H1 (cell line): ENCODE results near the gene NOS1AP.

Experiments used
- EZH2 ChIP-seq: fragments of 200-600 bp; sonication (generic); IDR thresholded peaks from 2 replicates; pipeline ENCODE4 v1.7.1; 2012; ENCODE audit warnings: low read depth, mild to moderate bottlenecking, moderate library complexity, low read length, inconsistent platforms; ENCODE audit not compliant: severe bottlenecking
- RAD21 ChIP-seq, 2 experiments: IDR thresholded peaks in 1 of 2; conservative IDR thresholded peaks in 1 of 2; 2 replicates each; pipeline ENCODE4 v1.6.1; 2011; ENCODE audit warnings: low read depth in 2 of 2, low read length in 2 of 2, improper control_type of control experiment in 1 of 2, inconsistent platforms in 1 of 2, mild to moderate bottlenecking in 1 of 2, moderate library complexity in 1 of 2
- SP1 ChIP-seq: IDR thresholded peaks from 2 replicates; pipeline ENCODE4 v1.6.1; 2011; ENCODE audit warnings: low read depth, low read length
- TF ChIP-seq, protein P1 (sequence below), 3 experiments: IDR thresholded peaks; 1 replicate in 2 of 3; 2 replicates in 1 of 3; pipeline versions ENCODE4 v1.5.1 to v1.6.1; 2011; ENCODE audit warnings: low read length in 3 of 3, mild to moderate bottlenecking in 3 of 3, inconsistent platforms in 2 of 3, low read depth in 1 of 3, moderate library complexity in 1 of 3; ENCODE audit not compliant: insufficient read depth in 1 of 3; ENCODE audit errors: control extremely low read depth in 1 of 3

DNA sequence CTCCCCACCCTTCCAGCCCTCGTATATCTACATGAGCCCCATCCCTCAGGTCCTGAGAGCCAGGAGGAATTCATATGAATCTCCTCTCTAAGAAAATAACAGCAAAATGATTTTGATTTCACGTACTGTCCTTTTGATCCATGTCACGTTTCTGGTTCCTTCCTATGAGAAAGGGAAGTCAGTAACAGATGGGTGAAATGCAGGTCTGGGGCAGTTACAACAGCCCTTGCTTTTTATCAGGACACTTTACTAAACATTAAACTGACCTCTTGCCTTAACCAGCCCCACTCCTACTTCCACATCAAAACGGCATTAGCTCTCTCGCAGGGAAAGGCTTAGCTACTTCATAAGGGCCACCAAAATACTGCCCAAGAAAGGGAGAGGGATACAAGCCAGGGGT, 248.1 kb downstream of the NOS1AP start:
- TF ChIP-seq RAD21 (IDR thresholded peaks at IDR 0.05 in 1 of 2, conservative IDR thresholded peaks at IDR 0.05 in 1 of 2; ENCODE audit: low read depth in 2 of 2, low read length in 2 of 2): no peak
- TF ChIP-seq SP1: no peak
- TF ChIP-seq, protein P1, sequence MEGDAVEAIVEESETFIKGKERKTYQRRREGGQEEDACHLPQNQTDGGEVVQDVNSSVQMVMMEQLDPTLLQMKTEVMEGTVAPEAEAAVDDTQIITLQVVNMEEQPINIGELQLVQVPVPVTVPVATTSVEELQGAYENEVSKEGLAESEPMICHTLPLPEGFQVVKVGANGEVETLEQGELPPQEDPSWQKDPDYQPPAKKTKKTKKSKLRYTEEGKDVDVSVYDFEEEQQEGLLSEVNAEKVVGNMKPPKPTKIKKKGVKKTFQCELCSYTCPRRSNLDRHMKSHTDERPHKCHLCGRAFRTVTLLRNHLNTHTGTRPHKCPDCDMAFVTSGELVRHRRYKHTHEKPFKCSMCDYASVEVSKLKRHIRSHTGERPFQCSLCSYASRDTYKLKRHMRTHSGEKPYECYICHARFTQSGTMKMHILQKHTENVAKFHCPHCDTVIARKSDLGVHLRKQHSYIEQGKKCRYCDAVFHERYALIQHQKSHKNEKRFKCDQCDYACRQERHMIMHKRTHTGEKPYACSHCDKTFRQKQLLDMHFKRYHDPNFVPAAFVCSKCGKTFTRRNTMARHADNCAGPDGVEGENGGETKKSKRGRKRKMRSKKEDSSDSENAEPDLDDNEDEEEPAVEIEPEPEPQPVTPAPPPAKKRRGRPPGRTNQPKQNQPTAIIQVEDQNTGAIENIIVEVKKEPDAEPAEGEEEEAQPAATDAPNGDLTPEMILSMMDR (IDR thresholded peaks at IDR 0.05; ENCODE audit: control extremely low read depth in 1 of 3, insufficient read depth in 1 of 3, low read depth in 1 of 3, low read length in 3 of 3): no peak
- TF ChIP-seq EZH2: no peak
